Stomach (tissue), 19 donors: Measurements from ENCODE around the gene REPS1. TPM values are rescaled to one million over a fixed set of nuclear protein-coding genes. Genes with fewer than 3 reads are reported as not detected.
A peak's percentile ranks its signal among the peaks of the same experiment; 100 is the strongest.

Source experiments
- DNase-seq, 2 donors: peaks; one replicate each; pipeline versions ENCODE4 v3.0.0 to v3.0.0-alpha.2; 2013 to 2019
- H3K27ac ChIP-seq, 5 donors: fragments of 200-600 bp in 4 of 5; sonication (generic) in 4 of 5; one replicate each; pipeline ENCODE4 v1.5.1; 2013 to 2019; ENCODE audit warnings: mild to moderate bottlenecking in 1 of 5, moderate library complexity in 1 of 5
- H3K27me3 ChIP-seq, 3 donors: fragments of 200-600 bp; sonication (generic); one replicate each; pipeline ENCODE4 v1.5.1; 2017 to 2019; ENCODE audit warnings: mixed run types in 1 of 3
- H3K36me3 ChIP-seq, 4 donors: fragments of 200-600 bp; sonication (generic); 1 replicate in 3 of 4; 2 replicates in 1 of 4; pipeline ENCODE4 v1.5.1; 2016 to 2019
- H3K4me1 ChIP-seq, 4 donors: fragments of 200-600 bp; sonication (generic); one replicate each; pipeline ENCODE4 v1.5.1; 2016 to 2019
- H3K4me3 ChIP-seq, 4 donors: fragments of 200-600 bp; sonication (generic) in 3 of 4; one replicate each; pipeline ENCODE4 v1.5.1; 2016 to 2019; ENCODE audit warnings: mild to moderate bottlenecking in 1 of 4
- H3K9me3 ChIP-seq, 4 donors: fragments of 200-600 bp; sonication (generic); one replicate each; pipeline ENCODE4 v1.5.1; 2016 to 2019
- CTCF ChIP-seq, 7 experiments: fragments of 450-650 bp in 4 of 7; fragments of 200-600 bp in 3 of 7; sonication (generic) in 3 of 7; IDR thresholded peaks; one replicate each; pipeline ENCODE4 v1.5.1; 2016 to 2019; ENCODE audit warnings: antibody characterized with exemption in 7 of 7, control low read depth in 2 of 7, mild to moderate bottlenecking in 1 of 7
- EP300 ChIP-seq: sonication (generic); formaldehyde crosslinking; IDR thresholded peaks from one replicate; pipeline ENCODE4 v1.6.1; 2017; ENCODE audit warnings: antibody characterized with exemption
- POLR2A ChIP-seq, 4 donors: fragments of 450-650 bp; IDR thresholded peaks; one replicate each; pipeline ENCODE4 v1.6.1; 2016; ENCODE audit warnings: antibody characterized with exemption in 4 of 4, control low read depth in 2 of 4, mild to moderate bottlenecking in 1 of 4, moderate library complexity in 1 of 4
- POLR2AphosphoS5 ChIP-seq, 3 donors: sonication (generic); formaldehyde crosslinking; IDR thresholded peaks; one replicate each; pipeline ENCODE4 v1.6.1; 2016; ENCODE audit warnings: antibody characterized with exemption in 3 of 3
- WGBS, 5 donors: extraction: QIAGEN DNeasy Blood & Tissue Kit in 3 of 5; methylation state at CpG; one replicate each; pipeline versions ENCODE4 v1.1.5 to v1.1.7; 2013 to 2018; 5-methylcytosine and 5-hydroxymethylcytosine counted together
- intact Hi-C: fragments of 100-400 bp; cut with DNase I; formaldehyde crosslinking; loops from one replicate; pipeline ENCODE4 v1.15.1; 2023; ENCODE audit warnings: low total_unique reads
- long read RNA-seq, 10 donors: transcript quantifications; one replicate each; lab custom pipeline, GENCODE V29; 2026
- polyA plus RNA-seq, 3 donors: library from polyadenylated mRNA; stranded (reverse); fragments of 200-250 nt; gene quantifications; one replicate each; pipeline ENCODE4 v1.2.3, GENCODE V29; 2013
- total RNA-seq, 5 donors: library from RNA; depleted of rRNA; stranded (reverse); fragments of >200 nt; gene quantifications; one replicate each; pipeline versions ENCODE4 v1.1.0 to v1.2.3, GENCODE V29; 2014 to 2016
- donor health status: healthy with polysubstance abuse.
- donor health status: Bipolar disorder and iron deficiency.
- donor health status: healthy.

REPS1 gene
- 10 to 100 TPM; 40.8 to 85.4 (median 43.8) TPM for total RNA-seq
- 10 to 100 TPM; 11.8 to 39.4 (median 31.2) TPM for polyA plus RNA-seq
- long read RNA-seq, donor 1, partial matches to known transcripts = 0 of 1 reads
- long read RNA-seq, donor 1, other reads (novel, unspliced or antisense) = 0 of 1 reads
- long read RNA-seq, donor 2, partial matches to known transcripts = 0 of 1 reads
- long read RNA-seq, donor 2, other reads (novel, unspliced or antisense) = 0 of 1 reads
- long read RNA-seq, donor 3 = 0 reads
- long read RNA-seq, donor 4 = 0 reads
- long read RNA-seq, donor 5, partial matches to known transcripts = 0 of 2 reads
- long read RNA-seq, donor 5, other reads (novel, unspliced or antisense) = 0 of 2 reads
- long read RNA-seq, donor 6, full-length matches to known transcripts = 3 of 120 reads
- long read RNA-seq, donor 6, partial matches to known transcripts = 104 of 120 reads
- long read RNA-seq, donor 6, other reads (novel, unspliced or antisense) = 13 of 120 reads
- long read RNA-seq, donor 7 = 0 reads
- long read RNA-seq, donor 8, full-length matches to known transcripts = 3 of 3 reads
- long read RNA-seq, donor 8, partial matches to known transcripts = 0 of 3 reads
- long read RNA-seq, donor 8, other reads (novel, unspliced or antisense) = 0 of 3 reads
- long read RNA-seq, donor 9, partial matches to known transcripts = 0 of 1 reads
- long read RNA-seq, donor 9, other reads (novel, unspliced or antisense) = 0 of 1 reads
- long read RNA-seq, donor 10, partial matches to known transcripts = 0 of 2 reads
- long read RNA-seq, donor 10, other reads (novel, unspliced or antisense) = 0 of 2 reads

- Histone ChIP-seq H3K36me3 (no peaks in the 10 kb centered on the region), H3K4me1 (peaks cover 25 to 59% (median 52%) of the 10 kb centered on the region in 4 donors), H3K4me3 (peak within 1 kb of the TSS; percentile 85 to 92 (median 92)), H3K27me3 (no peaks in the 10 kb centered on the region), H3K9me3 (no peaks in the 10 kb centered on the region), H3K27ac (peak within 1 kb of the TSS; percentile 91 to 98 (median 92))
- WGBS, 5 donors = 0 to 1% (median 0%) methylated on average over 23 to 105 of the region's 105 CpGs
- peak; percentile 94 to 97 for DNase-seq
- TF ChIP-seq POLR2A (IDR thresholded peaks at IDR 0.05) = peak in 1 of 4 donors; percentile 32
- TF ChIP-seq EP300 = no peak
- TF ChIP-seq POLR2AphosphoS5 (IDR thresholded peaks at IDR 0.05) = peak; percentile 67 to 94 (median 90)
- peak in 5 of 7 experiments; percentile 79 to 100 (median 96) for TF ChIP-seq CTCF (IDR thresholded peaks at IDR 0.05)
- intact Hi-C loops = loop anchor here (5.0 kb wide), 1 partner anchor 171 kb away; no protein-coding TSS in a partner anchor
These were observed at the start of gene REPS1 for GRCh38 chr6:138987643-138988468. TSS of gene REPS1 (minus strand) at chr6:138988253. CDS start at chr6:138987682, 571 bp downstream.

GRCh38 chr6:139037490-139037889 lies 49.4 kb upstream of the REPS1 start:
- WGBS, 5 donors = 90 to 95% (median 94%) methylated on average over 5 of the region's 5 CpGs
- H3K4me1 ChIP-seq = peaks cover 0 to 12% (median 0%) of the 10 kb centered on the region in 4 donors
- no peak overlapping the region for H3K4me3 ChIP-seq
- no peak for DNase-seq
- intact Hi-C loops = no loop called here
- H3K9me3 ChIP-seq = no peaks in the 10 kb centered on the region
- peaks cover 10 to 71% (median 46%) of the 10 kb centered on the region in 4 donors for H3K36me3 ChIP-seq
- no peaks in the 10 kb centered on the region for H3K27me3 ChIP-seq
- H3K27ac ChIP-seq = no peak overlapping the region
- TF ChIP-seq POLR2A (IDR thresholded peaks at IDR 0.05) = no peak
- TF ChIP-seq POLR2AphosphoS5 (IDR thresholded peaks at IDR 0.05) = no peak
- TF ChIP-seq EP300 = no peak
- no peak for TF ChIP-seq CTCF (IDR thresholded peaks at IDR 0.05)

GRCh38 chr6:139030228-139030963 lies 42.3 kb upstream of the REPS1 start:
- Histone ChIP-seq H3K27ac (peak overlapping the region in 4 of 5 donors; percentile 86 to 89 (median 88)), H3K4me3 (peak overlapping the region; percentile 84 to 98 (median 92)), H3K36me3 (peaks cover 3 to 21% (median 10%) of the 10 kb centered on the region in 4 donors), H3K4me1 (peaks cover 0 to 41% (median 16%) of the 10 kb centered on the region in 4 donors), H3K9me3 (no peaks in the 10 kb centered on the region), H3K27me3 (no peaks in the 10 kb centered on the region)
- TF ChIP-seq EP300 (no peak), POLR2AphosphoS5 (IDR thresholded peaks at IDR 0.05) (no peak), CTCF (IDR thresholded peaks at IDR 0.05) (no peak), POLR2A (IDR thresholded peaks at IDR 0.05) (no peak)
- intact Hi-C loops = no loop called here
- peak in 1 of 2 donors; percentile 27 for DNase-seq
- WGBS, 5 donors = 55 to 62% (median 59%) methylated on average over 9 of the region's 9 CpGs
